ENCODE data around the gene MCRIP2. TPM values are rescaled to one million over a fixed set of nuclear protein-coding genes. Genes with fewer than 3 reads are reported as not detected.

The MCRIP2 gene
- total and polyA plus RNA-seq, 9 of the 15 experiments (the other 6 are each of a cell fraction or from before 2014, with no cell fraction given) = 0.80 to 120 (median 35.2) TPM

DNA sequence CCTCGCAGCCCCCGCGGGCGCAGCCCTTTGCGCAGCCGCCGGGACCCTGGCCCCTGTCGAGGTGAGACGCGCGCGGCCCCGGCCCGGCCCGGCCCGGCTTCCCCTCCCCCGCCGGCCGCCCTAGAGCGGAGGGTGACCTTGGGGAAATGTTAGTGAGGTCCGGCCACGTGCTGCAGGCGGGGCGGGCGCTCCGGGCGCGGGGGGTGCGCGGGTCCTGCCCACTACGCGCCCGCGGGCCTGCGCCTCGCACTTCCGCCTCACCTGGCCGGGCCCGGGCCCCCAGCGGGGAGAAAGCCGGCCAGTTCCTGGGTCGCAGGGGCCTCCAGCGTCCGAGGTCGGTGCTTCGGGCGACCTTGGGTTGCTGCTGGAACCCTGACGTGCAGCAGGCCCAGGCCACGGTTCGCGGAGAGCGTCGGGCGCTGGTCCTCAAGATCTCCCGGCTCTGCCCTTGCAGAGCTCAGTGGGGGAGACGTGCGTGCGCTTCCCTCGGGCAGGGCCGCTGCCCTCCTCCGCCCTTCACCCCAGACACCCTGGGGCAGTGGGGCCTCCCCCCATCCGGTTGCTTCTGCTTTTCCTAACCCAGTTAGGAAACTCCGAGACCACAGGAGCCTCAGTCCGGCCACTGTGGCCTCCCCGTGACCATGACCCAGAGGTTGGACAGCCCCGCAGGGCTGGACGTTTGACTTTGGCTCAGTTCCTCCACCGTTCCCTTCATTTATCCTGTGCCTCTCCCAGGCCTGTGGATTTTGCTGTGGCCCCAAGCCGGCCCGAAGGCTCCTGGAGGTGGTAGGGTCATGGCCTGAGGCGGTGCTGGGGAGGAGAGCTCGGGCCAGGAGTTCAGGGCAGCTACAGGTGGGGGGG is 791 bp downstream of the MCRIP2 start (continued):
- TF ChIP-seq DACH1 (IDR thresholded peaks at IDR 0.05; ENCODE audit: partially characterized antibody) = no peak
- no peak for TF ChIP-seq ZNF512 (tag; IDR thresholded peaks at IDR 0.05)
- TF ChIP-seq CEBPB (tag; IDR thresholded peaks at IDR 0.05) = no peak
- TF ChIP-seq, protein P1, sequence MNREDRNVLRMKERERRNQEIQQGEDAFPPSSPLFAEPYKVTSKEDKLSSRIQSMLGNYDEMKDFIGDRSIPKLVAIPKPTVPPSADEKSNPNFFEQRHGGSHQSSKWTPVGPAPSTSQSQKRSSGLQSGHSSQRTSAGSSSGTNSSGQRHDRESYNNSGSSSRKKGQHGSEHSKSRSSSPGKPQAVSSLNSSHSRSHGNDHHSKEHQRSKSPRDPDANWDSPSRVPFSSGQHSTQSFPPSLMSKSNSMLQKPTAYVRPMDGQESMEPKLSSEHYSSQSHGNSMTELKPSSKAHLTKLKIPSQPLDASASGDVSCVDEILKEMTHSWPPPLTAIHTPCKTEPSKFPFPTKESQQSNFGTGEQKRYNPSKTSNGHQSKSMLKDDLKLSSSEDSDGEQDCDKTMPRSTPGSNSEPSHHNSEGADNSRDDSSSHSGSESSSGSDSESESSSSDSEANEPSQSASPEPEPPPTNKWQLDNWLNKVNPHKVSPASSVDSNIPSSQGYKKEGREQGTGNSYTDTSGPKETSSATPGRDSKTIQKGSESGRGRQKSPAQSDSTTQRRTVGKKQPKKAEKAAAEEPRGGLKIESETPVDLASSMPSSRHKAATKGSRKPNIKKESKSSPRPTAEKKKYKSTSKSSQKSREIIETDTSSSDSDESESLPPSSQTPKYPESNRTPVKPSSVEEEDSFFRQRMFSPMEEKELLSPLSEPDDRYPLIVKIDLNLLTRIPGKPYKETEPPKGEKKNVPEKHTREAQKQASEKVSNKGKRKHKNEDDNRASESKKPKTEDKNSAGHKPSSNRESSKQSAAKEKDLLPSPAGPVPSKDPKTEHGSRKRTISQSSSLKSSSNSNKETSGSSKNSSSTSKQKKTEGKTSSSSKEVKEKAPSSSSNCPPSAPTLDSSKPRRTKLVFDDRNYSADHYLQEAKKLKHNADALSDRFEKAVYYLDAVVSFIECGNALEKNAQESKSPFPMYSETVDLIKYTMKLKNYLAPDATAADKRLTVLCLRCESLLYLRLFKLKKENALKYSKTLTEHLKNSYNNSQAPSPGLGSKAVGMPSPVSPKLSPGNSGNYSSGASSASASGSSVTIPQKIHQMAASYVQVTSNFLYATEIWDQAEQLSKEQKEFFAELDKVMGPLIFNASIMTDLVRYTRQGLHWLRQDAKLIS (CRISPR knock-in tag; IDR thresholded peaks at IDR 0.05) = no peak
- TF ChIP-seq, protein P2, sequence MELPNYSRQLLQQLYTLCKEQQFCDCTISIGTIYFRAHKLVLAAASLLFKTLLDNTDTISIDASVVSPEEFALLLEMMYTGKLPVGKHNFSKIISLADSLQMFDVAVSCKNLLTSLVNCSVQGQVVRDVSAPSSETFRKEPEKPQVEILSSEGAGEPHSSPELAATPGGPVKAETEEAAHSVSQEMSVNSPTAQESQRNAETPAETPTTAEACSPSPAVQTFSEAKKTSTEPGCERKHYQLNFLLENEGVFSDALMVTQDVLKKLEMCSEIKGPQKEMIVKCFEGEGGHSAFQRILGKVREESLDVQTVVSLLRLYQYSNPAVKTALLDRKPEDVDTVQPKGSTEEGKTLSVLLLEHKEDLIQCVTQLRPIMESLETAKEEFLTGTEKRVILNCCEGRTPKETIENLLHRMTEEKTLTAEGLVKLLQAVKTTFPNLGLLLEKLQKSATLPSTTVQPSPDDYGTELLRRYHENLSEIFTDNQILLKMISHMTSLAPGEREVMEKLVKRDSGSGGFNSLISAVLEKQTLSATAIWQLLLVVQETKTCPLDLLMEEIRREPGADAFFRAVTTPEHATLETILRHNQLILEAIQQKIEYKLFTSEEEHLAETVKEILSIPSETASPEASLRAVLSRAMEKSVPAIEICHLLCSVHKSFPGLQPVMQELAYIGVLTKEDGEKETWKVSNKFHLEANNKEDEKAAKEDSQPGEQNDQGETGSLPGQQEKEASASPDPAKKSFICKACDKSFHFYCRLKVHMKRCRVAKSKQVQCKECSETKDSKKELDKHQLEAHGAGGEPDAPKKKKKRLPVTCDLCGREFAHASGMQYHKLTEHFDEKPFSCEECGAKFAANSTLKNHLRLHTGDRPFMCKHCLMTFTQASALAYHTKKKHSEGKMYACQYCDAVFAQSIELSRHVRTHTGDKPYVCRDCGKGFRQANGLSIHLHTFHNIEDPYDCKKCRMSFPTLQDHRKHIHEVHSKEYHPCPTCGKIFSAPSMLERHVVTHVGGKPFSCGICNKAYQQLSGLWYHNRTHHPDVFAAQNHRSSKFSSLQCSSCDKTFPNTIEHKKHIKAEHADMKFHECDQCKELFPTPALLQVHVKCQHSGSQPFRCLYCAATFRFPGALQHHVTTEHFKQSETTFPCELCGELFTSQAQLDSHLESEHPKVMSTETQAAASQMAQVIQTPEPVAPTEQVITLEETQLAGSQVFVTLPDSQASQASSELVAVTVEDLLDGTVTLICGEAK (IDR thresholded peaks at IDR 0.05) = 0 out of 2 replicates have a peak, but pooled peaks have one; percentile 44
- TF ChIP-seq, protein P2 (CRISPR knock-in tag; IDR thresholded peaks at IDR 0.05) = no peak
- TF ChIP-seq PCBP2 (IDR thresholded peaks at IDR 0.05; ENCODE audit: low read depth, low read length, poor library complexity, severe bottlenecking) = no peak
- no peak for TF ChIP-seq ZBTB9 (CRISPR knock-in tag; IDR thresholded peaks at IDR 0.05)
- TF ChIP-seq DPF2 (IDR thresholded peaks at IDR 0.05) = no peak
